NCI-H1092 (cell line): ENCODE data around the gene UGT1A6.
"Not testable (repeated sequence)": the region's sequence is repeated elsewhere in the genome, so short reads cannot be mapped to it uniquely, and the experiment has no call there.

Source experiments
- DNase-seq: peaks from one replicate; lab custom pipeline; 2025; lab: John Stamatoyannopoulos, UW

The UGT1A6 gene

DNA sequence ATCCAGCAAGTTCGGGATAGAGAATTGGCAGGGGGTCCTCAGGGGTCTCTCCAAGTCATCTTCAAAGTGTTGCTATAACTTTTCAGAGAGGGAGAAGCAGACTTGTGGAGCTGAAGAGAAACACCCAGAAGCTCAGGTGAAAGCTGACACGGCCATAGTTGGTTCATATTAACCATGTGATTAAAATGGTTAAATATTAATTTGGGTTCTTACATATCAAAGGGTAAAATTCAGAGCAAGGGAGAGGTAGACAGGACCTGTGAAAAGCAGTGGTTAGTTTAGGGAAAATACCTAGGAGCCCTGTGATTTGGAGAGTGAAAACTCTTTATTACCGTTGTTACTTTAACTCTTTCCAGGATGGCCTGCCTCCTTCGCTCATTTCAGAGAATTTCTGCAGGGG is at the start of gene UGT1A6:
Gene UGT1A6 (plus strand): TSS at position 243 of the 400 bp plus-strand sequence. CDS start 115 bp downstream, at position 358.
- no peak for DNase-seq

DNA sequence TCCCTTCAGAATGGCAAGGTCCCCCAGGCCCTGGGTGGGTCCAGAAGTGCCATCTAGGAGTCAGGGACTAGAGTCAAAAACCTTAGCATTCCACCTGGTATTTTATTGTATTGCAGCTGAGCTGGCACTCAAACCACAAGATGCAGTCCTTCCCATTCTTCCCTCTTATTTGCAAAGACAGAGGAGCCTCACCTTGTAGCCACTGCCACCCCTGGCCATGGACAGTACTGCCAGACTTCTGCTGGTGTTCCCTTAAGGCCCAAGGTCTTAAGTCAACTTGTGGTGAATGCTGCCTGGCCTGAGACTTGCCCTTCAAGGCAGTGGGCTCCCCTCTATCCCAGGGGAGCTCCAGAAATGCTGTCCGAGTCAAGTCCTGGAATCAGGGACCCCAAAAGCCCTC is 49.6 kb upstream of the UGT1A6 start:
- no peak for DNase-seq

DNA sequence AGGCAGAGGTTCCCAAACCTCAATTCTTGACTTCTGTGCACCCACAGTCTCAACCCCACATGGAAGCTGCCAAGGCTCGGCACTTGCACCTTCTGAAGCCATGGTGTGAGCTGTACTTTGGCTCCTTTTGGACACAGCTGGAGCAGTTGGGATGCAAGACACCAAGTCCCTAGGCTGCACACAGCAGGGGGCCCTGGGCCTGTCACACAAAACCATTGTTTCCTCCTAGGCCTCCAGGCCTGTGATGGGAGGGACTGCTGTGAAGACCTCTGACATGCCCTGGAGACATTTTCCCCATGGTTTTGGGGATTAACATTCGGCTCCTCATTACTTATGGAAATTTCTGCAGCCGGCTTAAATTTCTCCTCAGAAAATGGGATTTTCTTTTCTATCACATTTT is 46.7 kb upstream of the UGT1A6 start:
- not testable (repeated sequence) for DNase-seq

DNA sequence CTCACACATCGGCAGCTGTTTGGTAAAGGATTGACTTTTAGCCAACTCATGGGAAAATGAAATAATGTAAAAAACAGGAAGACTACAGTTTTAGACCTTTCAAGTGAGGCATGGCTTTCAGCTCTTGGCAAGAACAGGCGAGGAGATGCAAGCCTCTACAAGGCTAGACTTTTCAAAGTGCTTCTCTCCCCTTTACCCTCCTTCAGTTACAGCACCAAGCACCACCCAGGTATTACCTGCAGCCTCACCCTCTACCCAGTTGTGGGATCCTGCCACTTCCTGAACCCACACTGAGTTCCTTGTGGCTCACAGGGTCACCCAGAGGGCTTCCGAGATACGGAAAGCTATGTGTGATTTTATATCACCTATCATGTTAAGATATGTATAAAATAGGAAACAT is 41.7 kb upstream of the UGT1A6 start:
- DNase-seq = no peak

DNA sequence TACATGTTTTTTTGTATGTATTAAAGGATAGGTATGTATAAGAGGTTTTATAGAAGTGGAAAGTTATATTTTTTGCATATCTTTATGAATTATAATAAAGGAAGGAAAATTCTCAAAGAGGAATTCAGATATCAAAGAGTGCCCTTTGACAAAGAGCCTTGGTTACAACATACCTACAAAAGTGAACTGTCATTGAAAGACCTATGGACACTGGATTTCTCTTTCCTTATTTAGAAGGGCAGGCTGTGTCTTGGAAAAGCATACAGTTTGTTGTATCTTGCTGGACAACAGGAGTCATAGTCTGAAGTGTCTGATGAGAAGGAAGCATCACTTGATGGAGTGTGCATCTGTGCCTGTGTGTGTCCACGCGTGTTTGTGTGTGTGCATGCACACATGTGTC is 41.3 kb upstream of the UGT1A6 start:
- no peak for DNase-seq

DNA sequence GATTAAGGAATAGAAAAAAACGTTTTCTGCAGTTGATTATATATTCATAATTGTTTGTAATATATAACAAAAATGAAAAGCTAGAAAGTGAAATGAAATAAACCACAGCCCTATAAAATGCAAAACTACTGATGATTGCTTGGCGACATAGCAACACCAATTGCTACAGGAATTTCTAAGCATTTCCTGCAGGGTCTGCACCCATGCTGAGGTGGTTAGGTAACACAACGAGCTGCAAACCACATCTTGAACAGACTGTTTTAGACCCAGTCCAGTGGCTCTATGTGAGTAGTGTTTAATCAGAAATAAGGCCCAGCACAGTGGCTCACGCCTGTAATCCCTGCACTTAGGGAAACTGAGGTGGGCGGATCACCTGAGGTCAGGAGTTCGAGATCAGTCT is 38.2 kb upstream of the UGT1A6 start:
- no peak for DNase-seq

DNA sequence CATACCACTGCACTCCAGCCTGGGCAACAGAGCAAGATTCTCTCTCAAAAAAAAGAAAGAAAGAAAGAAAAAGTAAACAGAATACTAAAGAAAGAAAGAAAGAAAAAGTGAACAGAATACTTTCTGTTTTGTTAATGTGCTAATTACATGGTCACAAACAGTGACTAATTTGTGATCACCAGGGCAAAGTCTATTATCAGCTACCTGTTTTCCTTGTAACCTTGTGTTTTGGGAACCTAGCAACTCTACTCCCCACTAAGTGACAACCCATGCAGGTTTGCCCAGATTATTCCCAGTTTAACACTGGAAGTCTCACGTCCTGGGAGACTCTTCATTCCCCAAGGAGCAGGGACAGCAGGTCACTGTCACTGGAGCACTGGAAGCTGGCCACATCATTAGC is 37.6 kb upstream of the UGT1A6 start:
- DNase-seq = no peak

DNA sequence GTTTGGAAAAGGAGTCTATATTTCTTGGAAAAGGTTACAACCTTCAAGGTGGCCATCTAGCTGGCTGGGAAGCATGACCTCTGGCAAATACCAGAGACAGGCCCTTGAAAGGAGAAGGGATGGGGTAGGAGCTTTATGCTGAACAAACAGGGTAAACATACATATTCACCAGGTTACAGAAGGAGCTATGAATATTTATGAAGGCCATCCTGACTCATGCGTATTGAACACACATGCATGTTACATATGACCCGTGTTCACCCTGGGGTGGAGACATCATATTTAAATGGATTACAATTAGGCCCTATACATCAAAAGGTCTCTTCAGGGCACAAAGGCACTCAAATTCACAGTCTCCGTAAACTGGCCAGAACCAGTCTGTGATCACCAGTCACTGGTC is 36.7 kb upstream of the UGT1A6 start:
- not testable (repeated sequence) for DNase-seq

DNA sequence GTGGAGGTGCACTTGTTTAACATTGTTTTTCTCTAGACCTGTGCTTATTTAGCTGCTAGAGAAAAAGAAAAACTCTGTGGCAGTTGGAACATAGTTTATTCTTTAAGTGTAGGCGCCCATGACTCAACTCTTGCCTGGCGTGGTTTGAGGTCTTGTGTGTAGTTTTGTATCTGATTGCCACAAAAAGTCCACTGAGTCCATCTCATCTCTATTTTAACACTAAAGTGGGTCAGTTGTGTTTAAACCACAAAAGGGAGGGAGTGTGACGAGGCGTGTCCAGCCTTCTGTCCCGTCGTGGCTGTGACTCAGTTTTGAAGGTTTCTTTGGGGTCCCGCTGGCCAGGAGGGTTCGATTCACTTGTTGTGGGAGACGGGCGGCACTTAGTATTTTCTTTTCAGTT is 36.2 kb upstream of the UGT1A6 start:
- DNase-seq = no peak

DNA sequence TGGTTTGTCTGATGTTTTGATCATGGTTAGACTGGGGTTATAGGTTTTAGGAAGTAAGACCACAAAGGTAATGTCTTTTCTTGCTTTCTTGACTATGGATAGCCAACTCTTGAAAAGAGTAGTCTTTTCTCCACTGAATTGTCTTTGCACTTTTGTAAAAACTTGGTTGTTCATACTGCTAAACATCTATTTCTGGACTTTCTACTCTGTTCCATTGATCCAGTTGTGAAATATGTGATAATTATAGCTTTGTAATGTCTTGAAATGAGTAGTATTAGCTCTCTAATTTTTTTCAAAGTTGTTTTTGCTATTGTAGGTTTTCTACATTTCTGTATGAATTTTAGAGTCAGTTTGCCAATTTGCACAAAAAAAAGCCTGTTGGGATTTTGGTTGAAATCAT is 34.1 kb upstream of the UGT1A6 start:
- no peak for DNase-seq

DNA sequence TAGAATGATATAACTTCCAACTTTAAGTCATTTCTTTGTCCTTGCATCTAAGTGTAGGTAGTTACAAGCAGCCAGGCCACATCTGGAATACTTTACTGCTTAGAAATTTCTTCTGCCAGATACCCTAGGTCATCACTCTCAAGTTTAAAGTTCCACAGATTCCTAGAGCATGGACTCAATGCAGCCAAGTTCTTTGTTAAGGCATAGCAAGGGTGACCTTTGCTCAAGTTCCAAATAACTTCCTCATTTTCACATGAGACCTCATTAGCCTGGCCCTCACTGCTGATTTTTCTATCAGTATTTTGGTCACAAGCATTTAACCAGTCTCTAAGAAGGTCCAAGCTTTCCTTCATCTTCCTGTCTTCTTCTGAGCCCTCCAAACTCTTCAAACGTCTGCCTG is 28.8 kb upstream of the UGT1A6 start:
- DNase-seq = no peak

DNA sequence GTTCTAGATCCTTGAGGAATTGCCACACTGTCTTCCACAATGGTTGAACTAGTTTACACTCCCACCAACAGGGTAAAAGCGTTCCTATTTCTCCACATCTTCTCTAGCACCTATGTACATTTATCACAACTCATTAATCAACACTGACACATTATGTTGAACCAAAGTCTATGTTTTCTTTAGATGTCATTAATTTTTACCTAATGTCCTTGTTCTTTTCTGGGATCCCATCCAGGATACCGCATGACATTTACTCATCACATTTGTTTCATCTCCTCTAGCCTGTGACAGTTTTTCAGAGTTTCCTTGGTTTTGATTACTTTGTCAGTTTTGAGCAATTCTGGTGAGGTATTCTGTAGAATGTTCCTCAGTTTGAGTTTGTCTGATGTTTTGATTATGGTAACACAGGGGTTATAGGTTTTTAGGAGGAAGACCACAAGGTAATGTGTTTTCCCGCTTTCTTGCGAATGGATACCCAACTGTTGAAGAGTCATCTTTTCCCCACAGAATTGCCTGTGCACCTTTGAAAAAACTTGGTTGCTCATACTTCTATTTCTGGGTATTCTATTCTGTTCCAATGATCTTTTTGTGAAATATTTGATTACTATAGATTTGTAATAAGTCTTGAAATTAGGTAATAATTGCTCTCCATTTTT is 24.0 kb upstream of the UGT1A6 start:
- no peak for DNase-seq

DNA sequence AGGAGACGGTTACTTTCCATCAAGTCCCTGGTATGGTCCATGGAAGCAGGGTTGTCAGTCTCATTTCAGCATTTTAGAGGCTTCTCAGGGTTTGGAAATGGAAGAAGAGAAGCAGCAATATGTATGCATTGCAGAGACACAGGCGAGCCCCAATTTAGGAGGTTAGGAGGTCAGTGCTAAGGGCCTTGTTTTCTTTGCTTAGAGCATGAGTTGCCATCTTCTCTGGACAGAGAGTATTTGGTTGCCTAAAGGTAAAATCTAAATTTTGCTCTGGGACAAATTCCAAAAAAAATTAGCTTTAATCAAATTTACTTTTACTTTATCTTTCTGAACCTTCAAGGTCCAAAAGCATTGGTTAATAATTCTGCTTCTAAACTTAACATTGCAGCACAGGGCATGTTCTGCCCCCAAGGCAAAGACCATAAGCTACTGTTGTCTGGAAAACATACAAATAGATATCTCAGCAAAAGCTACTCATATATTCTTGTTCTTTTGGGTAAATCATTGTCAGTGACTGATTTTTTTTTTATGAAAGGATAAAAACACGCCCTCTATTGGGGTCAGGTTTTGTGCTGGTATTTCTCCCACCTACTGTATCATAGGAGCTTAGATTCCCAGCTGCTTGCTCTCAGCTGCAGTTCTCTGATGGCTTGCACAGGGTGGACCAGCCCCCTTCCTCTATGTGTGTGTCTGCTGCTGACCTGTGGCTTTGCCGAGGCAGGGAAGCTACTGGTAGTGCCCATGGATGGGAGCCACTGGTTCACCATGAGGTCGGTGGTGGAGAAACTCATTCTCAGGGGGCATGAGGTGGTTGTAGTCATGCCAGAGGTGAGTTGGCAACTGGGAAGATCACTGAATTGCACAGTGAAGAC is 21.2 kb upstream of the UGT1A6 start, which contains the start of gene UGT1A9:
Gene UGT1A9 (plus strand): TSS at position 609 of the 872 bp plus-strand sequence. CDS start 37 bp downstream, at position 646.
- no peak for DNase-seq

DNA sequence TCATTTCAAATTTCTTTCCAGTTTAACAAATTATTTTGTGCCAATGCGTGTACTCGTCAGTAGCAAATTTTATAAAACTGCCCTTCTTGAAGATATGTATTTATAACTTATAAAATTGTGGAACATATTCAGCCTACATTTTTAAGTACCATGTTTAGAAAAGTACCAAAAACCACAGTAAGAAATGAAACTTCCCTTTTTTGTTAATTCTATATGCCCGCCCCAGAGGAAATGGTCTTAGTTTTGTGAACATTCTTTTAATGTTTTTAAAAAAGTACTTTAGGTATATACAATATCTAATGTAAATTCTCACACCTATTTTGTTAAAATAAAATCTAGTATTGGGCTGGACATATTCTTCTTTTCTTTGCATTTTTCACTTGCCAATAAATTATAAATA is 19.8 kb upstream of the UGT1A6 start:
- no peak for DNase-seq

DNA sequence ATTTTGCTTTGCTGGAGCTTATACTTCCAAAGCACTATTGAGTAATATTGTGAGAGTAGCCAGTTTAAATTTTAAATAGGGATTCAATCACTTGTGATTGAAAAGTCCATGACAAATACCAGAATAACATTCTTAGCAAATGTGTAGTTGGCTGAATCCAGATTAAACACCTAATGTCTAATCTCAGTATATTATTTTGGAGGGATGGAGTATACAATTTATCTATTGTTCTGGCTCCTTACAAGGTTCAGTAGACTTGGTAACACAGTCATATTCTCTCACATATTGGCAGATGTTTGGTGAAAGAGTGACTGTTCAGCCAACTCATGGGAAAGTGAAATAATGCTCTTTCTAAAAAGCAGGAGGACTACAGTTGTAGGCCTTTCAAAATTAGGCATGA is 18.8 kb upstream of the UGT1A6 start:
- no peak for DNase-seq

DNA sequence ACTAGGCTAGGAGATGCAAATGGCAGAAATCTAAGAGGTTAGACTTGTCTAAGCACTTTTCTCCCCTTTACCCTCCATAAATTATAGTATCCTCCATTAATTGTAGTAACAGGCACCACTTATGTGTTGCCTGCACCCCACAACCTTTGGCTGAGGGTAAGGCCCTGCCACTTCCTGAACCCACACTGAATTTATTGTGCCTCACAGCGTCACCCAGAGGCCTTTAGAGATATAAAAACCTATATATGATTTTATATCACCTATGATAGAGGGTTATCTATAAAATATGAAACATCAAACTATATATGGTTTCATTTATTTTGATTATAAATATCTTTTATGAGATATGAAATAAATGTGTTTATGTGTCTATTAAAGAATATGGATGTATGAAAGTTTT is 18.4 kb upstream of the UGT1A6 start:
- no peak for DNase-seq

DNA sequence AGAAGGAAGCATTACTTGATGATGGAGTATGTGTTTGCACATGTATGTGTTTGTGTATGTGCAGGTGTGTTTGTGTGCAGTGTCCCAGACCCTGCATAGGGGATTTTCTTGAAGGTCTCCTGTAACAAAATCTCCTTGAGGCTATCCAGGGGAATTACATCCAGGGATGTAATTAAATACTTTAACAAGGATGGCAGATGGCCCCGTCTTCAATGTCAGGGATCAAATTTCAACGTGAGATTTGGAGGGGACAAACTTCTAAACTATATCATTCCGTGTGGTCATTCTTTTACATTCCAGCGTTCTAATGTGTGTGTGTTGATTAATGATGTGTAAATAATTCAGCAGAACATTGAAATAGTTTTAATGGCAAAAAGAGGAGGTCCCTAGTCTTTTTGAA is 17.7 kb upstream of the UGT1A6 start:
- no peak for DNase-seq

DNA sequence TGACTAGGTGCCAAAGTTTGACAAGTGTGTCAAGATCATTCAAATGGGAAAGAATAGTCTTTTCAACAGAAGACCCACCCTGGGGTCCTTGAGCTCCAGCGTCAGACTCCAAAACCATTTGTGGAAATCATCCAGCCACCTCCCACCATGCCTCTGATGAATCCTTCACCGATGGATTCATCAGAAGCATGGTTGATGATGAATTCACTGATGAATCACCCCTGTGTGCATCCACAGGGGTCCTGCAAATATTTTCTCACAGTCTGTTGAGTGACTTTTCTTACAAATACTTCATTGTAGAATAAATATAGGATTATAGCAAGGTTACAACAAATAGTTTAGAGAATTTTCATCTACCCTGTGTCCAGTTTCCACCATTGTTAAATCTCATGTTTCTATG is 16.6 kb upstream of the UGT1A6 start:
- DNase-seq = no peak

DNA sequence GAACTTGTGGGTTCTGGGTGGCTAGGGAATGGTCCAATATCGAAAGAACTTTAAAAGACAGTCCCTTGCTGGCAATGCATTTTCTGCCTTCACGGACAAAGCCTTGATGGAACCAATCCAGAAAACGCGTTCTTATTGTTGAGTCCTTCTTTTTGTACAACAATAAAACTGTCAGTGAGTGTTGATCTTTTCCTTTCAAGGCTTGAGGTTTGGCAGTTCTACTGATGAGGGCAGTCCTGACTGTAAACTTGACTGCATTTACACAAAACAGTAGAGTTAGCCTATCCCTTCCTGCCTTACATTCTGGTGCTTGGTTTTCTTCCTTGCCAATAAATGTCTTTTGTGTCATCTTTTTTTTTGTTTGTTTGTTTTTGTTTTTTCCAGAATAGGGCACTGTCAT is 13.5 kb upstream of the UGT1A6 start:
- no peak for DNase-seq

DNA sequence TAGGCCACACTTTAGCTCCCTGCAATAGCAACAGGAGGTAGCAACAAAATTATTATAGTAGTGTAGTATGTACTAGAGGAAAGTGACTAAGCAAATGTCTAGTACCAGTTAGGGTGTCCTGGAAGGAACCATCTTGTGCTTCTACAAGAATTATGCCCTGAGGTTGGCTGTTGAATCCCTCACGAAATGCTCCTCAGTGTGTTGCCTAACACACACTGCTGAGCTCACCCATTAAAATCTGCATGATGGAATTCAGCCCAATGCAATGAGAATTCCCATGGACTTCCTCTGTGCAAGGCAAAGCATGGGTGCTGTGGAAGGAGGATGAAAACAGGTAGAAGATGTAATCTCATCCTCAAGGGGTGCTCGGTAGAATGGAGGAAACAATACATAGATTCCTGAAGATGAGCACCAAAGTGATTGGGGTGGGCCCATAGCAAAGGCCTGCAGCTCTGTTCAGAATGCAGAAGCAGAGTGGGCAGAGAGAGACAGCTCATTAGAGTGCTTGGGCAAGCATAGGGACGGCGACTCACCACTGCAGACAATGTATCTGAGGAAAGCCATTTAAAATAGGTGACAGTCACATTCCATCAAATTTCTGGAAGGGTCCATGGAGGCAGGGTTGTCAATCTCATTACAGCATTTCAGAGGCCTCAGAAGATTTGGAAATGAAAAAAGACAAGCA is 12.2 kb upstream of the UGT1A6 start:
- no peak for DNase-seq

DNA sequence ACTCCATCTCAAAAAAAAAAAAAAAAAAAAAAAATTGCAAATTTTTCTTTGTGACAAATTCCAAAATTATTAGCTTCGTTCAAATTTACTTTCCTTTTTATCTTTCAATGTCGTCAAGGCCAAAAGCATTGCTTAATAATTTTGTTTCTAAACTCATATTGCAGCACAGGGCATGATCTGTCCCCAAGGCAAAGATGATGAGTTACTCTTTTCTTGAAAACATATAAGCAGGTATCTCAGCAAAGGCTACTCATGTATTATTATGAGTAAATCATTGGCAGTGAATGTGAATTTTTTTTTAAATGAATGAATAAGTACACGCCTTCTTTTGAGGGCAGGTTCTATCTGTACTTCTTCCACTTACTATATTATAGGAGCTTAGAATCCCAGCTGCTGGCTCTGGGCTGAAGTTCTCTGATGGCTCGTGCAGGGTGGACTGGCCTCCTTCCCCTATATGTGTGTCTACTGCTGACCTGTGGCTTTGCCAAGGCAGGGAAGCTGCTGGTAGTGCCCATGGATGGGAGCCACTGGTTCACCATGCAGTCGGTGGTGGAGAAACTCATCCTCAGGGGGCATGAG is 11.1 kb upstream of the UGT1A6 start, which contains the start of gene UGT1A7:
Gene UGT1A7 (plus strand): TSS at position 381 of the 579 bp plus-strand sequence. CDS start 37 bp downstream, at position 418.
- DNase-seq = no peak

DNA sequence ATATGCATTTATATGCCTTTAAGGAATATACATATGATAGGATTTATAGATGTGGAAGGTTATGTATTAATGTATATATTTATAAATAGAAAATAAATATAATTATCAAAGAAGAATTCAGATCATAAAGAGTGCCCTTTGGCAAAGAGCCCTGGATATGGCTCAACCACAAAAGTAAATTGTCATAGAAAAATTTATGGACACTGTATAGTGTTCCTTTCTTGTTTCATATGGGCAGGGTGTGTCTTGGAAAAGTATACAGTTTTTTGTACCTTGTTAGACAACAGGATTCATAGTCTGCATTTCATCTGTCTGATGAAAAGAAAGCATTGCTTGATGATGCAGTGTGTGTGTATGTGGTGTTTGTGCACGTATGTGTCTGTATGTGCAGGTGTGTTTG is 8.1 kb upstream of the UGT1A6 start:
- DNase-seq = no peak
